Right lobe of liver (tissue), 6 donors: ENCODE results near the gene EXOC3. TPM values are rescaled to one million over a fixed set of nuclear protein-coding genes. Genes with fewer than 3 reads are reported as not detected.

Source experiments
- ATAC-seq, 4 donors: fragments of 200-7000 bp; cut with Tn5 transposase; one replicate each; pipeline ENCODE4 v1.9.1; 2020; ENCODE audit warnings: mild to moderate bottlenecking in 4 of 4, moderate library complexity in 4 of 4
- DNase-seq, 3 donors: peaks; one replicate each; pipeline ENCODE4 v3.0.0-alpha.2; 2020
- H3K27ac ChIP-seq, 3 donors: fragments of 200-600 bp; one replicate each; pipeline ENCODE4 v1.8.0; 2022
- H3K27me3 ChIP-seq, 2 donors: fragments of 200-600 bp; one replicate each; pipeline ENCODE4 v1.8.0; 2022
- H3K36me3 ChIP-seq, 4 donors: fragments of 200-600 bp; sonication (generic) in 1 of 4; one replicate each; pipeline versions ENCODE4 v1.5.1 to v1.8.0; 2017 to 2022; ENCODE audit warnings: control low read depth in 1 of 4
- H3K4me1 ChIP-seq, 4 donors: fragments of 200-600 bp; sonication (generic) in 1 of 4; one replicate each; pipeline versions ENCODE4 v1.5.1 to v1.8.0; 2017 to 2022; ENCODE audit warnings: control low read depth in 1 of 4
- H3K4me3 ChIP-seq, 3 donors: fragments of 200-600 bp; one replicate each; pipeline ENCODE4 v1.8.0; 2022
- H3K9me3 ChIP-seq, 4 donors: fragments of 200-600 bp; sonication (generic) in 1 of 4; one replicate each; pipeline versions ENCODE4 v1.5.1 to v1.8.0; 2017 to 2022; ENCODE audit warnings: control low read depth in 1 of 4
- CTCF ChIP-seq, 4 donors: fragments of 200-600 bp in 3 of 4; fragments of 450-650 bp in 1 of 4; IDR thresholded peaks; one replicate each; pipeline versions ENCODE4 v1.5.1 to v1.8.0; 2016 to 2022; ENCODE audit warnings: antibody characterized with exemption in 4 of 4, mild to moderate bottlenecking in 2 of 4
- POLR2A ChIP-seq: fragments of 450-650 bp; IDR thresholded peaks from one replicate; pipeline ENCODE4 v1.6.1; 2017; ENCODE audit warnings: antibody characterized with exemption, mild to moderate bottlenecking
- WGBS: methylation state at CpG from one replicate; pipeline ENCODE4 v1.1.6; 2018; ENCODE audit warnings: low coverage, low lambda C conversion rate; ENCODE audit not compliant: insufficient coverage; ENCODE audit errors: missing lambda C conversion rate; 5-methylcytosine and 5-hydroxymethylcytosine counted together
- intact Hi-C, 2 donors: fragments of 100-400 bp; cut with DNase I; formaldehyde crosslinking; loops; one replicate each; pipeline versions ENCODE4 v1.11.2 to v1.14.1; 2022
- total RNA-seq, 6 experiments: library from RNA; depleted of rRNA in 2 of 6; stranded (reverse); fragments of >200 nt in 2 of 6; fragmentation: NEBNext Ultra II Directional in 3 of 6; extraction: Animal tissue kit (Norgen Biotek cat#: 25700) in 3 of 6; gene quantifications; one replicate each; pipeline versions ENCODE4 v1.1.0 to v1.2.4, GENCODE V29; 2016 to 2023
- donor health status: DM: no; HTN: yes; CAD: no.
- donor health status: DM: no; HTN: no; CAD: no.
- donor health status: DM: no; HTN: no; CAD: no.
- donor health status: DM: no; HTN: yes; CAD: no.
- donor health status: DM: no; HTN: yes; CAD: no.

EXOC3 gene
- total RNA-seq, 6 experiments from 2014 or later = 14.6 to 24.3 (median 20.0) TPM

DNA sequence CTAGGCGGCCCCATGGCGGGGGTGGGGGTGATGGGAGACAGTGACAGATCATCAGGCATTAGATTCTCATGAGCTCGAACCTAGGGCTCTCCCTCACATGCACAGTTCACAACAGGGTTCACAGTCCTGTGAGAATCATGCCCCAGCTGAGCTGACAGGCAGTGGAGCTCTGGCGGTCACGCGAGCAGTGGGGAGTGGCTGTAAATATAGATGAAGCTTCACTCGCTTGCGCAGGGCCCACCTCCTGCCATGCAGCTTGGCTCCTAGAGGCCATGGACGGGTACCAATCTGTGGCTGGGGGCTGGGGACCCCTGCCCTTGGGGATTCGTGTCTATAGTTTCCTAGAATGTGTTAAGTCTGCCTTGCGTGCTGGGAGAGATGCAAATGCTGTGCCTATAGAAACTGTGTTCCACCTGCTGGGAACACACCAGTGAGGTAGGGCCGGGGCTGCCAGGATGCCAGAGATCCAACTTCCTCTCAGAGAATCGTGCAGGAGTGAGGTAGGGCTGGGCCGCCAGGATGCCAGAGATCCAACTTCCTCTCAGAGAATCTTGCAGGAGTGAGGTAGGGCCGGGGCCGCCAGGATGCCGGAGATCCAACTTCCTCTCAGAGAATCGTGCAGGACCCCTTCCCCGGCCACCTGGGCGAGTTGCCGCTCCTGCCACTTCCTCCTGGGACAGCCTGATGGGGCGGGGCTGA lies 14.1 kb upstream of the EXOC3 start:
- WGBS = 74% methylated on average over 5 of the region's 22 CpGs
- no peak for TF ChIP-seq POLR2A
- no peak for TF ChIP-seq CTCF (IDR thresholded peaks at IDR 0.05)
- H3K9me3 ChIP-seq = no peaks in the 10 kb centered on the region
- no peaks in the 10 kb centered on the region for H3K27me3 ChIP-seq
- ATAC-seq (no peak), DNase-seq (no peak)
- no peak overlapping the region for H3K4me3 ChIP-seq
- intact Hi-C loops = no loop called here
- H3K4me1 ChIP-seq = no peaks in the 10 kb centered on the region
- H3K27ac ChIP-seq = no peak overlapping the region
- no peaks in the 10 kb centered on the region for H3K36me3 ChIP-seq

GRCh38 chr5:429453-430188 lies 13.4 kb upstream of the EXOC3 start:
- H3K36me3 ChIP-seq = no peaks in the 10 kb centered on the region
- 40% methylated on average over 3 of the region's 35 CpGs for WGBS
- ATAC-seq (no peak), DNase-seq (no peak)
- intact Hi-C loops = no loop called here
- no peaks in the 10 kb centered on the region for H3K9me3 ChIP-seq
- no peaks in the 10 kb centered on the region for H3K27me3 ChIP-seq
- H3K27ac ChIP-seq = no peak overlapping the region
- H3K4me1 ChIP-seq = no peaks in the 10 kb centered on the region
- no peak overlapping the region for H3K4me3 ChIP-seq
- TF ChIP-seq POLR2A (no peak), CTCF (IDR thresholded peaks at IDR 0.05) (no peak)

DNA sequence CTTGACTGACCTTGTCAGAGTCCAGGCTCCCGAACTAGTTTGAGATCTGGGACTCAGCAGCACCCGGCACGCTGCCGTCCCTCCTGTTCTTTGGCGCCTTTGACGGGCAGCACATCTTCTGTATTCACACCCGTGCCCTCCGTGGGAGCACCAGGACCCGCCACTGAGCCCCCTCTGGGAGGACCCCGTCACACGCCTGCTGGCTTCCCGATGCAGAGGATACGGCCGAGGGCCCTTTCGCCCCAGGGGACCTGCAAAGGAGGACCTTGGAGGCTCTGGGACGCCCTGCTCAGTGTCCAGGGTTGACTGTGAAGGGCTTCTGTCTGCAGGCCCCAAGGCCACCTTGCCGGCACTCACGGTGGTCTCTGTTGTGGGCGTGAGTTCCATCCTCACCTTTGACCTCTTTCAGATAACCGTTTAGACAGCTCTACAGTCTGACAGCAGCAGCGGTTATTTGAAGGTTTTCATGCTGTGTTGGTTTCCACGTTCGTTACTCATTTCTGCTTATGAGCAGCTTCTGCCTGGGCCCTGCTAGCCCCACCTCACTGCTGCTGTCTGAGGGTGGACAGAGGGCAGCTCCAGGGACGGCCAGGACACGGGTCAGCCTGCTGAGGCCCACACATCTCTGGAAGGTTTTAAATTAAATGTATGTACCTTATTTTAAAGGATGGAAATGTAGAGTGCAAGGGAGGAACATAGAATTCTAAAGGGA lies 12.6 kb upstream of the EXOC3 start:
- 69% methylated on average over 10 of the region's 25 CpGs for WGBS
- no peak for TF ChIP-seq CTCF (IDR thresholded peaks at IDR 0.05)
- TF ChIP-seq POLR2A = no peak
- DNase-seq (no peak), ATAC-seq (no peak)
- Histone ChIP-seq H3K27me3 (no peaks in the 10 kb centered on the region), H3K4me3 (no peak overlapping the region), H3K9me3 (no peaks in the 10 kb centered on the region), H3K27ac (no peak overlapping the region), H3K36me3 (no peaks in the 10 kb centered on the region), H3K4me1 (no peaks in the 10 kb centered on the region)
- intact Hi-C loops = no loop called here

DNA sequence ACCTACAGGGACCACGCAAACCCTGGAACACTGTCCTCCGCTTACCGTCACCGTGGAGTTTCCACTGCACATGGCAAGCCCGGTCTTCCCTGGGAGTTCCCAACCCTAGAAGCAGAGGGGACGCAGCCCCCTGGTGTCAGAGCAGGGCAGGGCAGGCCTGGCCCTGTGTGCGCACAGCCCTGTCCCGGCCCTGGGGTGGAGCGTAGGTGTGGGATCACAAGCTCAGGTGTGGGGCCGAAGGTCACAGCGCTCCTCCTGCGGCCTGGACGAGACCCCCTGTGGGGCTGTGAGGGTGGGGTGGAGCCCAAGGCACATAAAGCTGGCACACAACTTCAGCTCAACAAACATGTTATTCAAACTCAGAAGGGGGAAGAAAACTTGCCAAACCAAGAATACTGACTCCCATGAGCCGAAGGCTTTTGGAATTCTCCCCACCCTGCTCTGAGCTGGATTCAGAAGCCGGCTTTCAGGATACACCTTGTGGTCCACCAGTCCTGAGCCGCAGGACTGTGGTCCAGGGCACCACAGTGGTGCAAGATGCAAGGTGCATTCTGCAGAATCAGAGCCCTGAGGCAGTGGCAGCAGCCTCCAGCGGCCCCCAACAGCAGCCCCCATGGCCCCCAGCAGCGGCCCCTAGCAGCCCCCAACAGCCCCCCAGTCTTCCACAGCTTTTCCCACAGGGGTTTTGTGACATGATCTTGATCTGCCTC lies 11.8 kb upstream of the EXOC3 start:
- H3K9me3 ChIP-seq = no peaks in the 10 kb centered on the region
- H3K4me1 ChIP-seq = no peaks in the 10 kb centered on the region
- no peak for TF ChIP-seq POLR2A
- TF ChIP-seq CTCF (IDR thresholded peaks at IDR 0.05) = peak; percentile 32 to 46 (median 36)
- H3K36me3 ChIP-seq = no peaks in the 10 kb centered on the region
- DNase-seq (no peak), ATAC-seq (peak; percentile 61 to 84 (median 67))
- no peak overlapping the region for H3K4me3 ChIP-seq
- WGBS = 0% methylated on average over 1 of the region's 18 CpGs
- H3K27me3 ChIP-seq = no peaks in the 10 kb centered on the region
- intact Hi-C loops = no loop called here
- no peak overlapping the region for H3K27ac ChIP-seq
